ENCODE data around the gene ARPC5L.
"Not testable (repeated sequence)": the region's sequence is repeated elsewhere in the genome, so short reads cannot be mapped to it uniquely, and the experiment has no call there.

Gene ARPC5L

GRCh38 chr9:124894035-124894740, 32.3 kb downstream of the ARPC5L start:
- no peak for DNase-seq (ENCODE audit: low spot score)

GRCh38 chr9:124894741-124895170, 32.8 kb downstream of the ARPC5L start:
- peak; percentile 90 for DNase-seq (ENCODE audit: low spot score)

- DNase-seq (ENCODE audit: low spot score): no peak
These were observed 35.9 kb downstream of the ARPC5L start for GRCh38 chr9:124897570-124898460.

- no peak for DNase-seq (ENCODE audit: low spot score)
These were observed 37.9 kb downstream of the ARPC5L start for GRCh38 chr9:124899845-124900244.

- no peak for DNase-seq (ENCODE audit: low spot score)
These were observed 45.0 kb downstream of the ARPC5L start for GRCh38 chr9:124906966-124907365.

- no peak for DNase-seq (ENCODE audit: low spot score)
These were observed 46.2 kb downstream of the ARPC5L start for GRCh38 chr9:124908098-124908497.

- no peak for DNase-seq (ENCODE audit: low spot score)
These were observed 49.8 kb downstream of the ARPC5L start for GRCh38 chr9:124911766-124912165.

GRCh38 chr9:124913378-124913777, 51.4 kb downstream of the ARPC5L start:
- DNase-seq (ENCODE audit: low spot score): no peak

GRCh38 chr9:124914753-124915405, 52.9 kb downstream of the ARPC5L start:
- no peak for DNase-seq (ENCODE audit: low spot score)

- DNase-seq (ENCODE audit: low spot score): not testable (repeated sequence)
These were observed 58.5 kb downstream of the ARPC5L start for GRCh38 chr9:124920394-124920793.

Measured in NAMALWA (cell line).